H9 (cell line): ENCODE results near the gene LAMB1. TPM values are rescaled to one million over a fixed set of nuclear protein-coding genes. Genes with fewer than 3 reads are reported as not detected.

Experiments used
- DNase-seq: peaks from one replicate; pipeline ENCODE4 v3.0.0-alpha.2; 2017
- H2AFZ ChIP-seq: one replicate; pipeline ENCODE4 v1.6.1; 2013; ENCODE audit warnings: mild to moderate bottlenecking, low read length, control low read depth, moderate library complexity
- H2AK5ac ChIP-seq: 2 replicates; pipeline ENCODE4 v1.6.1; 2013; ENCODE audit warnings: low read length, control low read depth, mixed read lengths; ENCODE audit not compliant: insufficient read length
- H2BK120ac ChIP-seq: one replicate; pipeline ENCODE4 v1.6.1; 2013; ENCODE audit warnings: low read depth, mild to moderate bottlenecking, low read length, control low read depth, inconsistent platforms; ENCODE audit not compliant: poor library complexity, severe bottlenecking
- H2BK12ac ChIP-seq: 2 replicates; pipeline ENCODE4 v1.6.1; 2013; ENCODE audit warnings: low read length, control low read depth, mixed read lengths, low read depth; ENCODE audit not compliant: insufficient read length
- H2BK15ac ChIP-seq: 2 replicates; pipeline ENCODE4 v1.6.1; 2013; ENCODE audit warnings: low read depth, low read length, control low read depth
- H2BK20ac ChIP-seq: one replicate; pipeline ENCODE4 v1.6.1; 2013; ENCODE audit warnings: low read depth, mild to moderate bottlenecking, low read length, control low read depth, inconsistent platforms; ENCODE audit not compliant: poor library complexity, severe bottlenecking
- H2BK5ac ChIP-seq: 2 replicates; pipeline ENCODE4 v1.6.1; 2013; ENCODE audit warnings: low read length, control low read depth, mixed read lengths; ENCODE audit not compliant: insufficient read length
- H3K14ac ChIP-seq: 2 replicates; pipeline ENCODE4 v1.6.1; 2013; ENCODE audit warnings: low read length, control low read depth; ENCODE audit not compliant: insufficient read depth
- H3K18ac ChIP-seq: 2 replicates; pipeline ENCODE4 v1.6.1; 2013; ENCODE audit warnings: low read depth, mild to moderate bottlenecking, mixed read lengths, low read length, control low read depth; ENCODE audit not compliant: insufficient read length
- H3K23ac ChIP-seq: 2 replicates; pipeline ENCODE4 v1.6.1; 2013; ENCODE audit warnings: low read length, control low read depth, mixed read lengths, low read depth; ENCODE audit not compliant: insufficient read length
- H3K23me2 ChIP-seq: 2 replicates; pipeline ENCODE4 v1.6.1; 2013; ENCODE audit warnings: low read depth, mild to moderate bottlenecking, mixed read lengths, low read length, control low read depth; ENCODE audit not compliant: insufficient read length, poor library complexity, severe bottlenecking
- H3K27ac ChIP-seq: 2 replicates; pipeline ENCODE4 v1.5.1; 2013; ENCODE audit warnings: low read length, control low read depth, mixed read lengths, low read depth; ENCODE audit not compliant: insufficient read length
- H3K27me3 ChIP-seq: 2 replicates; pipeline ENCODE4 v1.6.1; 2013; ENCODE audit warnings: low read length, control low read depth, inconsistent platforms; ENCODE audit not compliant: insufficient read depth
- H3K4ac ChIP-seq: 2 replicates; pipeline ENCODE4 v1.6.1; 2013; ENCODE audit warnings: low read depth, mild to moderate bottlenecking, control low read depth, inconsistent platforms, low read length, moderate library complexity
- H3K4me1 ChIP-seq: 2 replicates; pipeline ENCODE4 v1.6.1; 2013; ENCODE audit warnings: low read length, control low read depth, inconsistent platforms; ENCODE audit not compliant: insufficient read depth
- H3K4me2 ChIP-seq: 2 replicates; pipeline ENCODE4 v1.6.1; 2013; ENCODE audit warnings: low read length, control low read depth, mixed read lengths; ENCODE audit not compliant: insufficient read length, insufficient read depth
- H3K56ac ChIP-seq: 2 replicates; pipeline ENCODE4 v1.6.1; 2013; ENCODE audit warnings: low read depth, mild to moderate bottlenecking, mixed read lengths, low read length, control low read depth; ENCODE audit not compliant: insufficient read length
- H3K79me1 ChIP-seq: 2 replicates; pipeline ENCODE4 v1.6.1; 2013; ENCODE audit warnings: low read depth, mild to moderate bottlenecking, moderate library complexity, low read length, control low read depth, inconsistent platforms; ENCODE audit not compliant: insufficient read depth, poor library complexity, severe bottlenecking
- H3K79me2 ChIP-seq: 2 replicates; pipeline ENCODE4 v1.6.1; 2013; ENCODE audit warnings: low read length, control low read depth, inconsistent platforms; ENCODE audit not compliant: insufficient read depth
- H3K9ac ChIP-seq: 2 replicates; pipeline ENCODE4 v1.6.1; 2013; ENCODE audit warnings: low read length, control low read depth, mixed read lengths; ENCODE audit not compliant: insufficient read length; ENCODE audit errors: extremely low read depth
- H3K9me3 ChIP-seq: one replicate; pipeline ENCODE4 v1.6.1; 2013; ENCODE audit warnings: low read depth, low read length, inconsistent platforms; ENCODE audit not compliant: control insufficient read depth
- H3T11ph ChIP-seq: one replicate; pipeline ENCODE4 v1.6.1; 2013; ENCODE audit warnings: mild to moderate bottlenecking, low read length, control low read depth, inconsistent platforms
- H4K20me1 ChIP-seq: one replicate; pipeline ENCODE4 v1.6.1; 2013; ENCODE audit not compliant: control insufficient read depth, insufficient read length, insufficient read depth
- H4K5ac ChIP-seq: 2 replicates; pipeline ENCODE4 v1.6.1; 2013; ENCODE audit warnings: low read depth, mild to moderate bottlenecking, mixed read lengths, low read length, control low read depth; ENCODE audit not compliant: insufficient read length
- H4K8ac ChIP-seq: replicated peaks from 2 replicates; pipeline ENCODE4 v1.6.1; 2013; ENCODE audit warnings: low read length, control low read depth, mixed read lengths, low read depth; ENCODE audit not compliant: insufficient read length
- H4K91ac ChIP-seq: 2 replicates; pipeline ENCODE4 v1.6.1; 2013; ENCODE audit warnings: low read depth, mild to moderate bottlenecking, moderate library complexity, mixed read lengths, low read length, control low read depth; ENCODE audit not compliant: insufficient read length
- H3K27ac Mint-ChIP-seq, 3 experiments: 2 replicates in 2 of 3; 3 replicates in 1 of 3; pipeline ENCODE4 v1.8.0; 2020 to 2021; ENCODE audit warnings: mixed read lengths in 3 of 3, mild to moderate bottlenecking in 1 of 3, moderate library complexity in 1 of 3
- H3K27me3 Mint-ChIP-seq: 2 replicates; pipeline ENCODE4 v1.8.0; 2021; ENCODE audit warnings: low read depth, mild to moderate bottlenecking, moderate library complexity, mixed read lengths
- H3K36me3 Mint-ChIP-seq, 3 experiments: 2 replicates in 2 of 3; 3 replicates in 1 of 3; pipeline ENCODE4 v1.8.0; 2020 to 2021; ENCODE audit warnings: low read depth in 3 of 3, mixed read lengths in 3 of 3; ENCODE audit not compliant: insufficient read depth in 1 of 3
- H3K4me1 Mint-ChIP-seq, 2 experiments: 2 replicates each; pipeline ENCODE4 v1.8.0; 2020; ENCODE audit warnings: mixed read lengths in 2 of 2
- H3K4me3 Mint-ChIP-seq, 2 experiments: 2 replicates in 1 of 2; 3 replicates in 1 of 2; pipeline ENCODE4 v1.8.0; 2020 to 2021; ENCODE audit warnings: mild to moderate bottlenecking in 2 of 2, mixed read lengths in 2 of 2, moderate library complexity in 1 of 2
- H3K9me3 Mint-ChIP-seq, 2 experiments: 2 replicates in 1 of 2; 3 replicates in 1 of 2; pipeline ENCODE4 v1.8.0; 2020; ENCODE audit warnings: mild to moderate bottlenecking in 2 of 2, mixed read lengths in 2 of 2, moderate library complexity in 1 of 2
- CTCF ChIP-seq: fragments of 200-600 bp; sonication (generic); conservative IDR thresholded peaks from 3 replicates; pipeline ENCODE4 v1.8.0; 2021; ENCODE audit warnings: antibody characterized with exemption, mild to moderate bottlenecking
- WGBS: extraction: QIAGEN DNeasy Blood & Tissue Kit; methylation state at CpG from one replicate; pipeline ENCODE4 v1.1.7; 2013; ENCODE audit warnings: missing lambda C conversion rate, low lambda C conversion rate, mixed read lengths; ENCODE audit not compliant: insufficient read length; ENCODE audit errors: extremely low coverage; 5-methylcytosine and 5-hydroxymethylcytosine counted together
- total RNA-seq: library from RNA; stranded (reverse); gene quantifications from 2 replicates; pipeline ENCODE4 v1.2.1, GENCODE V29; 2021

Gene LAMB1
- total RNA-seq, 1 experiment from 2014 or later = 75.8 TPM

GRCh38 chr7:108044345-108044744, 41.4 kb upstream of the LAMB1 start:
- Mint-ChIP-seq H3K4me3 (no peak overlapping the region), H3K9me3 (no peaks in the 10 kb centered on the region; a peak in 1 of 5 replicates), H3K27ac (no peak overlapping the region), H3K4me1 (no peaks in the 10 kb centered on the region), H3K36me3 (no peaks in the 10 kb centered on the region), H3K27me3 (no peaks in the 10 kb centered on the region)
- WGBS = no CpG with 5 or more reads among the region's 2 CpGs
- H3K9ac ChIP-seq = no peak overlapping the region
- no peak overlapping the region for H2AK5ac ChIP-seq
- no peak overlapping the region for H4K91ac ChIP-seq
- H3K56ac ChIP-seq = no peak overlapping the region
- H4K5ac ChIP-seq = no peak overlapping the region
- no peak overlapping the region for H2BK120ac ChIP-seq
- no peaks in the 10 kb centered on the region for H3K79me1 ChIP-seq
- H2BK15ac ChIP-seq = no peak overlapping the region
- no peak overlapping the region for H3K18ac ChIP-seq
- no peaks in the 10 kb centered on the region for H3K4me1 ChIP-seq
- no peak for TF ChIP-seq CTCF
- H3K4me2 ChIP-seq = no peak overlapping the region
- H2AFZ ChIP-seq = no peak overlapping the region
- H3T11ph ChIP-seq = no peak overlapping the region
- no peak overlapping the region for H2BK12ac ChIP-seq
- H3K23me2 ChIP-seq = no peaks in the 10 kb centered on the region
- H4K20me1 ChIP-seq = no peaks in the 10 kb centered on the region
- no peak overlapping the region for H4K8ac ChIP-seq
- DNase-seq = no peak
- H3K9me3 ChIP-seq = no peaks in the 10 kb centered on the region
- H3K79me2 ChIP-seq = no peaks in the 10 kb centered on the region
- H3K4ac ChIP-seq = no peak overlapping the region
- no peak overlapping the region for H2BK5ac ChIP-seq
- no peak overlapping the region for H3K14ac ChIP-seq
- H3K27me3 ChIP-seq = no peaks in the 10 kb centered on the region
- H3K27ac ChIP-seq = no peak overlapping the region
- H2BK20ac ChIP-seq = no peak overlapping the region
- H3K23ac ChIP-seq = no peak overlapping the region
